CD4-positive, alpha-beta T cell treated with Interleukin-4 for 1 hour (primary cell): ENCODE data around the gene ZNF597.

Source experiments
- DNase-seq, 2 donors: peaks; one replicate each; pipeline ENCODE4 v3.0.0-alpha.2; 2020 to 2022

ZNF597 gene

GRCh38 chr16:3444032-3444388 is 706 bp upstream of the ZNF597 start:
- DNase-seq, result peak; percentile 14 to 37

- no peak for DNase-seq
Measured at GRCh38 chr16:3439637-3440036, 3.7 kb downstream of the ZNF597 start.

- DNase-seq, result no peak
Measured at GRCh38 chr16:3434373-3434772, 8.9 kb downstream of the ZNF597 start.

GRCh38 chr16:3431779-3432219 is 11.5 kb downstream of the ZNF597 start:
- peak; percentile 53 to 59 for DNase-seq

GRCh38 chr16:3413730-3414379 is 29.4 kb downstream of the ZNF597 start:
- DNase-seq, result no peak

GRCh38 chr16:3408561-3409197 is 34.6 kb downstream of the ZNF597 start:
- DNase-seq, result no peak

GRCh38 chr16:3401719-3402397 is 41.4 kb downstream of the ZNF597 start:
- peak in 1 of 2 donors; percentile 2 for DNase-seq

- DNase-seq, result peak; percentile 99
Measured at GRCh38 chr16:3400779-3401688, 42.3 kb downstream of the ZNF597 start, which contains the start of the genes ZNF174 and ZSCAN32. Gene ZNF174 (plus strand): TSS chr16:3401215. CDS start chr16:3402005, 790 bp downstream. Gene ZSCAN32 (minus strand): TSS chr16:3401004. CDS start chr16:3397557, 3,447 bp downstream.

GRCh38 chr16:3400446-3400778 is 42.9 kb downstream of the ZNF597 start:
- DNase-seq, result no peak

- DNase-seq, result no peak
Measured at GRCh38 chr16:3389663-3390338, 53.5 kb downstream of the ZNF597 start.

- DNase-seq, result no peak
Measured at GRCh38 chr16:3388325-3388724, 55.0 kb downstream of the ZNF597 start.

- no peak for DNase-seq
Measured at GRCh38 chr16:3383045-3383448, 60.3 kb downstream of the ZNF597 start.
